MV-4-11 (cell line): ENCODE data around the gene PRKAR1B.

ENCODE experiments used
- DNase-seq: peaks from one replicate; lab custom pipeline; 2025; lab: John Stamatoyannopoulos, UW

PRKAR1B gene

DNA sequence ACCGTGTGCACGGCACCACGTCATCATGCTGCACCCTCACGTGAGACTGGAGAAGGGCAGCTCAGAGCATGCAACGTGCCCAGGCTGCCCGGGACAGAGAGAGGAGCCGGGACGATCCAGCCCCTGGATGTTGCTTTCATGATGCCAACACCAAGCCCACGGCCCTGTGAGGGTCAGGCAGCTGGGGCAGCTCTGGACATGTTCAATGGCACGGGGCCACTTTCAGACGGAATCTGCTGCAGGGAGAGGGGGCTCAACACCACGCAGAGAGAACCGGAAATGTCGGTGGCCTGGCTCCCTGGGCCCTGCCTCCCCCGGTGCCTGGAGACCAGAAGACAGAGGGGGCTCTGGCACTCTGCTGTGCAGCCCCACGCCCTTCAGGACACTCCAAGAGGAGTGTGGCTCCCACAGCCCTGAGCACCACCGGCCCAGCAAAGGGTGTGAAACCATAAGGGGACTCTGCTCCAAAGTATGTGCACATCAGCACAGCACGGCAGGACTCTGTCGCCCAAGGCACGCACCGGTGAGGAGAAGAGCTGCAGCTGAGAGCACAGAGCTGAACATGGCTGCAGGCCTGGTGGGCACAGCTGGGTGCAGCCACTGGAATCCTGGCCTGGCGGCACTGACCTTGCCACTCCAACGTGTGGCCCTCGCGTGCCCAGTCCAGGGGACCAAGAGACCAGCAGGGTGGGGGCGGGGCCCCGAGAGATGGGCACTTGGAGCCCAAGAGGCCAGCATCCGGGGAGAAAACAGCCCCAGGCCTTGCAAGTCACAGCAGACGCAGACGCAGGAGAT lies 137.1 kb downstream of the PRKAR1B start:
- DNase-seq = no peak

DNA sequence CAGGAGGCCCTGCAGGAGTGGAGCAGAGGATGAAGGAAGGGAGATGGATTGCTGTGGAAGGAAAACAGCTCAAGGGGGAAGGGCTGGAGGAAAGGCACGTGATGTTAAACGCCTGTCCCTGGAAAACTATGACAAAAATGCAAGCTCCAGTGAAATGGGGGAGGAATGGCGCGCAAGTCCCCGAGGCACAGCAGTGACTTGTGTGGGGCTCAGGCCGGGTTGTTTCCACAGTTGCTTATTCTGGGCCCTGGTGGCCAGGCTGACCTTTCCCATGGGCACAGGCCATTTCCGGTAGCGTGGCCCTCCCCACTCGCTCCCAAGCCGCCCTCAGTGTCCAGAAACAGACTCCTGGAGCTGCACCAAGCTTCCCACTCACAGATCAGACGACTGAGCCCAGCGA lies 139.3 kb downstream of the PRKAR1B start:
- DNase-seq = no peak

DNA sequence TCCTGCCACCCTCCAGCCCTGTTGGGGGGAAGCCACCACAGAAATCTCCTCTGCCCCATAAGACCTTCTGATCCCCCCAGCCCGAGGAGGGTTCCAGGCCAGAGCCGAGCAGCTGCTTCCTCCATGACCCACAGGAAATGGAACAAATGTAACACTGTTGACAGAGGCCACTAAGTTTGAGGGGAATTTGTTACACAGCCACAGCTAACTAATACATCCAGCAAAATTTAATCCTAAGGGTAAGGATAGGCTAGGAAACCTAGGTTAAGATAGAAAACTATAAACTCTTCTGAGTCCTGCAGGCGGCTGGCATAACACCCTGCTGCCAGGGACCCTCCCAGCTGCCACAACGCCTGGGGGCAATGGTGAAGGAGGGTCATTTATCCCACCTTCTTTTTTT lies 140.6 kb downstream of the PRKAR1B start:
- DNase-seq = no peak

- DNase-seq = no peak
Observed at GRCh38 chr7:585873-586272, 141.2 kb downstream of the PRKAR1B start.

GRCh38 chr7:585229-585711 lies 141.8 kb downstream of the PRKAR1B start:
- peak; percentile 14 for DNase-seq

DNA sequence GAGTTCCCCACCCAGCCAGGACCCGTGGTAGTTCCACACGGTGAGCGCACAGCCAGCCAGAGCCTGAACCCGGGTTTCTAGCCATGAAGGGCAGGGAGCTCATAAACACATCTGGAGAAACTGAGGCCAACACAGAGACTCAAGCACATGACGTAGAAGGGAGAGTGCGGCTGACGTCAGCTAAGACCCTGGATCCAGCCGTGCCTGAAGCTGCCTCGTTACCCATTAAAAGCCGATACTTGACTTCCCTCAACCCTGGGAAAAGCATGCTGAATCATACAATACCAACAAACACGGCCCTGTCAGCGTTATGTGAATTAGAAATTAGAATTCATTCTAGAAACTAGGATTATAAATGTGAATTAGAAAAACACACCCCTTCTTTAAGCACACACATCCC lies 142.3 kb downstream of the PRKAR1B start:
- no peak for DNase-seq

GRCh38 chr7:584122-584465 lies 143.0 kb downstream of the PRKAR1B start:
- peak; percentile 95 for DNase-seq

GRCh38 chr7:583410-584121 lies 143.5 kb downstream of the PRKAR1B start:
- DNase-seq = no peak

DNA sequence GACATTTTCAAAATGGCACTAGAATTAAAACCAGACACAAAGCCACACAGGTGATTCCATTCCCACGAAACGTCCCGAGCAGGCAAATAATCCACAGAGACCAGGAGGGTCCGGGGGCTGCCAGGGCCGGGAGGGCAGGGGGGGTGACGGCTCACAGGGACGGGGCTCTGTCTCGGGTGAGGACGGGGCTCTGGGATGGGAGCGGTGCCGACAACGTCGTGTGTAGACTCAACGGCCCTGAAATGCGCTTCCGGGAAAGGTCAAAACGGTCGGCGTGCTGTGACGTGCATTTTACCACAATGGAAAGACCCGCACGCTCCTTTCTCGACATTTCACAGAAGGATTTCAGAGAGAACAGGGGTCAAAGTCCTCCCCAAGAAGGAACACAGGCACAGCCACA lies 144.2 kb downstream of the PRKAR1B start:
- no peak for DNase-seq

DNA sequence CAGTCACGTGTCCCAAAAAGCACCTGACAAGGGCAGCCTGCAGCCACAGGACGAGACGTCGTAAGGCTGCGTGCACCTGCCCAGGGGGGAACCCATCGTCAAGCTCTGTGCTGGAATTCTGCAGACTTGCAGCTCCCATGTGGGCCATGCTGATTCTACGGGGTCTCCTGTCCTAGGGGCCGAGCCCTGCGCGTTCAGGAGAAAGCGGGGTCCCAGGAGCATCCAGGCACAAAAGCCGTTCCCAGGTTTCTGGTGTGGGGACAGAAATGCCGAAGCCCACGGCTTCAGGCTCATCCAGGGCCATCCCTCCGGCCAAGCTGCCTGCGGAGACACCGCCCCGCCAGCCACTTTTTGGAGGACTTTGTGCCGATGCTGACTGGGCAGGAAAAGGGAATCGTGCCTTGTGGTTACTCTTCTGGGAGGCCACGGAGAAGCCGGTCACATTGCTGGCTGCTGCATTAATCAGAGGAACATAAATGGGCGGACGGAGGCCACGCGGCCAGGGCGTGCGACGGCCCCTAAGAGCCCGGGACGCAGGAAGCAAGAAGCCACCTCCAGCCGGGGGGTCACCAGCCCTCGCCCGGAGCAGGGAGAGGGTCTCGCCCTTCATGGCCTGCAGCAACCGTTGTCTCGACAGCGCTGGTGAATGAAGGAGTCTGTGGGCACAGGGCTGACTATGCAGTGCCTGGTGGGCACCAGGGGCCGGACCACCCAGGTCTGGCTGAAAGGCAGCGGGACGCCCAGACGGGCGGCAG lies 144.8 kb downstream of the PRKAR1B start:
- no peak for DNase-seq

- no peak for DNase-seq
Observed at GRCh38 chr7:578386-578785, 148.7 kb downstream of the PRKAR1B start.

GRCh38 chr7:577741-578370 lies 149.2 kb downstream of the PRKAR1B start:
- no peak for DNase-seq

- DNase-seq = no peak
Observed at GRCh38 chr7:577278-577665, 149.8 kb downstream of the PRKAR1B start.

DNA sequence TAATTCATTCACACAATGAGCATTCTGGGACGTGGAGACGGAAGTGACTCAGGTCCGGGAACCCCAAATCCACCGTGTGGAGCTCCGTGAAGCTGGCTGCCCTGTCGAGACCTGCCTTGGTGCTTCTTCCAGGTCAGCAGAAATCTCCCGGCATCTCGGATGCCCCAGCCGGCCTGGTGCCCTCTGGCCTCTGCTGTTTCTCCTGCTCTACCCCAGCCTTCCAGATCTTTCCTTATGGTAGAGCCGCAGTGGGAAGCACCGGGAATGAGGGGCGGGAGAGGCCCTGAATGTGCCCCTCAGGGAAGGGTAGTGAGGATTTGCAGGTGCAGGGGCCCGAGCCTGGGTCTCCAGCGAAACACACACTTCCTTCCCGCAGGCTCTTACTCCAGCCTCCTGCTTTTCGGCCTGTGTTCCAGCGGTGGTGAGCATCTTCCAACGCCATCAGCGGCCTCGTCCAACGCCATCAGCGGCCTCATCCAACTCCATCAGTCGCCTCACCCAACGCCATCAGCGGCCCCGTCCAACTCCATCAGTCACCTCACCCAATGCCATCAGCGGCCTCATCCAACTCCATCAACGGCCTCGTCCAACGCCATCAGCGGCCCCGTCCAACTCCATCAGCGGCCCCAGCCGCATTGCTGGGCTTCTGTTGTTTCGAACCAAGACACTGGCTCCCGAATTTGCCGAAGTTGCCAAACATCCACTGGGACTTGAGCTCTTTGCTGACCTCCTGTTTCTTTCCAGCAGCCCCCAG lies 150.4 kb downstream of the PRKAR1B start:
- DNase-seq = no peak

GRCh38 chr7:575425-576366 lies 151.4 kb downstream of the PRKAR1B start:
- DNase-seq = no peak

DNA sequence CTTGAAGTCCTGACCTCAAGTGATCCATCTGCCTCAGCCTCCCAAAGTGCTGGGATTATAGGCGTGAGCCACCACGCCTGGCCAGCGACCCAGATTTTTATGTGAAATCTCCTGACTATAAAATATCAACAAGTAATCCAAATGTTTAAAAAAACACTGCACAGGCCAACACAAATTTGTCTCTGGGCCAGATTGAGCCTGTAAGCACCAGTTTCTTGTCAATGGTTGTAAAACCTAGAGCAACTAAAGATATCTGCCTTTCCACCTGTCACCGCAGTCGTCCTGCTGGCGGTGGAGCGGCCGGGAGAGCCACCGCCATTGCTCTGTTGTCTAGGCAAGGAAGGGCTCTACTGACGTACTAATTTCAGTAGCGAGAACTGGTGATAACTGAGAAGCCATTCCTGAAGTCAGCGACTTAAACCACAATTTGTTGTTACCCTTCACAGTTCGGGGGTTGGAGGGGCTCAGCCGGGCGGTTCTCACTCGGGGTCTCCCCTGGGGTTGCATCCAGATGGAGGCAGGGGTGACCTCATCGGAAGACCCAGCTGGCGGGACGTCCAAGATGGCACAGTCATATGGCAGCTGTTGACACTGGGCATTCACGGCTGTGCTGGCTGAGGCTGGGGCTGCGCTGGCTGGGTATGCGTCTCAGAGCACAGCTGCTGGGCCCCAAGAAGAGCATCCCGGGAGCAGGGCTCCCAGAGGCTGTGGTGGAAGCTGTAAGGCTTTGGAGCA lies 152.3 kb downstream of the PRKAR1B start:
- DNase-seq = no peak

DNA sequence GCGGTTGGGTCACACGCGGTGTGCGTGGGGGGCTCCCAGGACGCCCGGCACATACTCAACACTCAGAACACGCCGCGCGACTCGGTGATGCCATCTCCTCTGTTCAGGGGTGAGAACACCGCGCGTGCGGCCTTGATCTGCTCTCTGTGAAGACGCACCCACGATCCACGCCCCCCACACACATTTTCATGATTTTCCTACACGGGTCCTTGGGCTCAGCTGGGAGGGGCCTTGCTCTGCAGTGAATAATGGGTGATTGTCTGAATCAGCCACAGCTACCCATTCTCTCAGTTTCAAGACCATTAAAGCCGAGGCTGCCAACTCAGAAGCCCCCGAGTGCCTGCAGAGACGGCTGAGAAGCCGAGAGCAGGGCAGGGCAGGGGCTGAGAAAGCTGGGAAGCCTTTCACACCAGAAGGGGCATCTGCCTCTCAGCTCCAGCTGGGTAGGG lies 153.1 kb downstream of the PRKAR1B start:
- DNase-seq = no peak

DNA sequence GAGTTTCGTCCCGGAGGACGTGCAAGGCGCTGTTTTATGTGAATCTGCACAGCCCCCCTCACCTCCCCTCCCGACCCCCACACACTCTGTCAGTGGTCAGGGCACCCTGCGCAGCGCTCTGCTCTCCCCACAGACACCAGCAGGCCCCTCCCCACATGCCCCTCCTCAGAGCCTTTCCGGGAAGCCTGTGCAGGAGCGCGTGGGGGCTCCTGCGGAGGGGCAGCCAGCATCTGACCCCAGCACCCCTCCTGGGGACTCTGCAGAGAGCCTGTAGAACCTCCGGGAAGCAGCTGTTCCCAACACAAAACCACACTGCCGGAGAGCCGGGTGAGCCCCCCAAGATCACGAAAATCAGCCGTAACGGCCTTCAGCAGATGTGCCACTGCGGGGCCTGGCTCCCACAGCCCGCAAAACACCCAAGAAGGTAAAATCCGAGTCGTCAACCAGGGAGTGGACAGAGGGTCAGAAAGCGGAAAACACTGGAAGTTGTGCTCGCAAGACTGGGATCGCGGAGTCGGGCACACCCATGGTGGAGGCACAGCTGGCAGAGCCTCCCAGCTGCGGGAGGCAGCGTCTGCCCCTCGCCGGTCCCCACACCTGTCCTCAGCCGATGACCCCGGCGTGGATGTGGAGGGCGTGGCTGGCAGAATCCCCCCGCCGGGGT lies 153.7 kb downstream of the PRKAR1B start:
- DNase-seq = no peak
